ENCODE data around the gene SMIM41. TPM values are rescaled to one million over a fixed set of nuclear protein-coding genes. Genes with fewer than 3 reads are reported as not detected.

The SMIM41 gene
- total RNA-seq, result not detected

- no peak for ATAC-seq (replicated peaks)
Measured at GRCh38 chr12:52079576-52080402, at the start of gene SMIM41. Gene SMIM41, plus strand, starts transcription at chr12:52079704. Its CDS starts 76 bp downstream, at chr12:52079780.

GRCh38 chr12:52032446-52032803, 47.1 kb upstream of the SMIM41 start:
- H3K9me3 Mint-ChIP-seq, result no peaks in the 10 kb centered on the region
- H3K36me3 Mint-ChIP-seq (ENCODE audit: low read depth), result no peaks in the 10 kb centered on the region
- H3K4me3 Mint-ChIP-seq, result peak overlapping the region; percentile 85
- ATAC-seq (replicated peaks), result no peak
- peak overlapping the region; percentile 72 for H3K27ac Mint-ChIP-seq
- H3K4me1 Mint-ChIP-seq, result peaks cover 12% of the 10 kb centered on the region
- H3K27me3 Mint-ChIP-seq, result no peaks in the 10 kb centered on the region

More at GRCh38 chr12:52079576-52080402, at the start of gene SMIM41:
- Mint-ChIP-seq H3K27ac (no peak within 1 kb of the TSS), H3K9me3 (no peaks in the 10 kb centered on the region), H3K4me1 (peaks cover 6% of the 10 kb centered on the region), H3K27me3 (no peaks in the 10 kb centered on the region), H3K36me3 (ENCODE audit: low read depth) (peaks cover 37% of the 10 kb centered on the region), H3K4me3 (no peak within 1 kb of the TSS)

GRCh38 chr12:52032804-52033445, 46.6 kb upstream of the SMIM41 start:
- Mint-ChIP-seq H3K27ac (peak overlapping the region; percentile 72), H3K9me3 (no peaks in the 10 kb centered on the region), H3K4me3 (peak overlapping the region; percentile 85), H3K4me1 (peaks cover 12% of the 10 kb centered on the region), H3K27me3 (no peaks in the 10 kb centered on the region), H3K36me3 (ENCODE audit: low read depth) (no peaks in the 10 kb centered on the region)
- ATAC-seq (replicated peaks), result peak; percentile 98

GRCh38 chr12:52033446-52034140, 45.9 kb upstream of the SMIM41 start:
- H3K9me3 Mint-ChIP-seq, result no peaks in the 10 kb centered on the region
- peak overlapping the region; percentile 72 for H3K27ac Mint-ChIP-seq
- no peak for ATAC-seq (replicated peaks)
- H3K4me3 Mint-ChIP-seq, result peak overlapping the region; percentile 85
- no peaks in the 10 kb centered on the region for H3K36me3 Mint-ChIP-seq (ENCODE audit: low read depth)
- H3K27me3 Mint-ChIP-seq, result no peaks in the 10 kb centered on the region
- peaks cover 12% of the 10 kb centered on the region for H3K4me1 Mint-ChIP-seq

GRCh38 chr12:52035190-52035589, 44.3 kb upstream of the SMIM41 start:
- H3K27me3 Mint-ChIP-seq, result no peaks in the 10 kb centered on the region
- no peak overlapping the region for H3K27ac Mint-ChIP-seq
- peaks cover 19% of the 10 kb centered on the region for H3K4me1 Mint-ChIP-seq
- no peak for ATAC-seq (replicated peaks)
- H3K36me3 Mint-ChIP-seq (ENCODE audit: low read depth), result no peaks in the 10 kb centered on the region
- no peaks in the 10 kb centered on the region for H3K9me3 Mint-ChIP-seq
- H3K4me3 Mint-ChIP-seq, result peak overlapping the region; percentile 77

GRCh38 chr12:52035926-52036325, 43.6 kb upstream of the SMIM41 start:
- Mint-ChIP-seq H3K4me1 (peaks cover 26% of the 10 kb centered on the region), H3K4me3 (peak overlapping the region; percentile 77), H3K9me3 (no peaks in the 10 kb centered on the region), H3K27me3 (no peaks in the 10 kb centered on the region), H3K27ac (peak overlapping the region; percentile 20), H3K36me3 (ENCODE audit: low read depth) (no peaks in the 10 kb centered on the region)
- no peak for ATAC-seq (replicated peaks)

GRCh38 chr12:52036587-52037171, 42.8 kb upstream of the SMIM41 start:
- Mint-ChIP-seq H3K27me3 (no peaks in the 10 kb centered on the region), H3K9me3 (no peaks in the 10 kb centered on the region), H3K4me1 (peaks cover 28% of the 10 kb centered on the region), H3K27ac (peak overlapping the region; percentile 20), H3K36me3 (ENCODE audit: low read depth) (no peaks in the 10 kb centered on the region), H3K4me3 (peak overlapping the region; percentile 77)
- ATAC-seq (replicated peaks), result peak; percentile 58

- H3K36me3 Mint-ChIP-seq (ENCODE audit: low read depth), result no peaks in the 10 kb centered on the region
- no peaks in the 10 kb centered on the region for H3K27me3 Mint-ChIP-seq
- ATAC-seq (replicated peaks), result no peak
- H3K4me1 Mint-ChIP-seq, result peaks cover 34% of the 10 kb centered on the region
- H3K27ac Mint-ChIP-seq, result no peak overlapping the region
- no peaks in the 10 kb centered on the region for H3K9me3 Mint-ChIP-seq
- peak overlapping the region; percentile 77 for H3K4me3 Mint-ChIP-seq
Measured at GRCh38 chr12:52037248-52037861, 42.1 kb upstream of the SMIM41 start.

GRCh38 chr12:52038447-52038846, 41.1 kb upstream of the SMIM41 start:
- H3K27ac Mint-ChIP-seq, result peak overlapping the region; percentile 34
- no peaks in the 10 kb centered on the region for H3K36me3 Mint-ChIP-seq (ENCODE audit: low read depth)
- peak overlapping the region; percentile 77 for H3K4me3 Mint-ChIP-seq
- H3K4me1 Mint-ChIP-seq, result peaks cover 30% of the 10 kb centered on the region
- H3K27me3 Mint-ChIP-seq, result no peaks in the 10 kb centered on the region
- H3K9me3 Mint-ChIP-seq, result no peaks in the 10 kb centered on the region
- peak; percentile 31 for ATAC-seq (replicated peaks)

GRCh38 chr12:52041035-52041434, 38.5 kb upstream of the SMIM41 start:
- H3K4me1 Mint-ChIP-seq, result peaks cover 25% of the 10 kb centered on the region
- no peak for ATAC-seq (replicated peaks)
- H3K9me3 Mint-ChIP-seq, result no peaks in the 10 kb centered on the region
- H3K27ac Mint-ChIP-seq, result no peak overlapping the region
- no peaks in the 10 kb centered on the region for H3K27me3 Mint-ChIP-seq
- H3K36me3 Mint-ChIP-seq (ENCODE audit: low read depth), result peaks cover 5% of the 10 kb centered on the region
- H3K4me3 Mint-ChIP-seq, result peak overlapping the region; percentile 77

- peak overlapping the region; percentile 83 for H3K27ac Mint-ChIP-seq
- H3K27me3 Mint-ChIP-seq, result no peaks in the 10 kb centered on the region
- peaks cover 25% of the 10 kb centered on the region for H3K4me1 Mint-ChIP-seq
- ATAC-seq (replicated peaks), result no peak
- peaks cover 5% of the 10 kb centered on the region for H3K36me3 Mint-ChIP-seq (ENCODE audit: low read depth)
- H3K9me3 Mint-ChIP-seq, result no peaks in the 10 kb centered on the region
- peak overlapping the region; percentile 45 for H3K4me3 Mint-ChIP-seq
Measured at GRCh38 chr12:52041695-52042123, 37.8 kb upstream of the SMIM41 start.

GRCh38 chr12:52042706-52043385, 36.7 kb upstream of the SMIM41 start:
- Mint-ChIP-seq H3K9me3 (no peaks in the 10 kb centered on the region), H3K27me3 (no peaks in the 10 kb centered on the region), H3K4me1 (peaks cover 25% of the 10 kb centered on the region), H3K27ac (no peak overlapping the region), H3K4me3 (peak overlapping the region; percentile 45), H3K36me3 (ENCODE audit: low read depth) (peaks cover 5% of the 10 kb centered on the region)
- no peak for ATAC-seq (replicated peaks)

- peaks cover 25% of the 10 kb centered on the region for H3K4me1 Mint-ChIP-seq
- no peak overlapping the region for H3K4me3 Mint-ChIP-seq
- no peaks in the 10 kb centered on the region for H3K9me3 Mint-ChIP-seq
- H3K27ac Mint-ChIP-seq, result no peak overlapping the region
- peaks cover 5% of the 10 kb centered on the region for H3K36me3 Mint-ChIP-seq (ENCODE audit: low read depth)
- H3K27me3 Mint-ChIP-seq, result no peaks in the 10 kb centered on the region
- ATAC-seq (replicated peaks), result no peak
Measured at GRCh38 chr12:52043386-52044212, 35.9 kb upstream of the SMIM41 start.
